CD4-positive, alpha-beta T cell (primary cell): Measurements from ENCODE around the gene MTG2. TPM values are rescaled to one million over a fixed set of nuclear protein-coding genes. Genes with fewer than 3 reads are reported as not detected.

Experiments used
- ATAC-seq: fragments of 200-7000 bp; cut with Tn5 transposase; one replicate; pipeline ENCODE4 v1.10.0; 2022; ENCODE audit warnings: mild to moderate bottlenecking; ENCODE audit not compliant: poor library complexity
- CTCF ChIA-PET: fragments of 350-600 bp; sonication (Branson Sonifier 250); formaldehyde crosslinking; loops from one replicate; lab custom pipeline; 2021; ENCODE audit warnings: antibody characterized with exemption, inconsistent platforms; lab: Charles Lee
- POLR2A ChIA-PET: fragments of 350-600 bp; sonication (Branson Sonifier 250); formaldehyde crosslinking; loops from one replicate; lab custom pipeline; 2021; ENCODE audit warnings: antibody characterized with exemption, inconsistent platforms; lab: Charles Lee
- DNase-seq, 14 experiments: peaks; one replicate each; pipeline ENCODE4 v3.0.0-alpha.2; 2013 to 2020; ENCODE audit warnings: mixed read lengths in 2 of 14
- H3K27ac ChIP-seq, 2 donors: one replicate each; pipeline versions ENCODE4 v1.5.1 to v1.7.0; 2013; ENCODE audit warnings: low read length in 2 of 2, low read depth in 1 of 2, mild to moderate bottlenecking in 1 of 2
- H3K27me3 ChIP-seq, 2 experiments: 1 replicate in 1 of 2; 2 replicates in 1 of 2; pipeline versions ENCODE4 v1.6.1 to v1.7.0; 2013; ENCODE audit warnings: low read length in 2 of 2, control low read depth in 1 of 2, mild to moderate bottlenecking in 1 of 2, moderate library complexity in 1 of 2; ENCODE audit not compliant: insufficient read depth in 2 of 2, control insufficient read depth in 1 of 2
- H3K36me3 ChIP-seq: one replicate; pipeline ENCODE4 v1.6.1; 2013; ENCODE audit warnings: low read length, control low read depth; ENCODE audit not compliant: insufficient read depth
- H3K4me1 ChIP-seq: one replicate; pipeline ENCODE4 v1.6.1; 2013; ENCODE audit warnings: low read length, control low read depth; ENCODE audit not compliant: insufficient read depth
- H3K4me3 ChIP-seq: one replicate; pipeline ENCODE4 v1.5.1; 2013; ENCODE audit warnings: mild to moderate bottlenecking, low read length, moderate library complexity
- H3K9me3 ChIP-seq, 2 experiments: 1 replicate in 1 of 2; 2 replicates in 1 of 2; pipeline versions ENCODE4 v1.6.1 to v1.7.0; 2013; ENCODE audit warnings: low read length in 2 of 2, mild to moderate bottlenecking in 2 of 2, control low read depth in 1 of 2, moderate library complexity in 1 of 2; ENCODE audit not compliant: control insufficient read depth in 1 of 2, insufficient read depth in 1 of 2
- H3K27ac Mint-ChIP-seq: one replicate; pipeline ENCODE4 v1.8.0; 2020; ENCODE audit warnings: mixed read lengths
- H3K27me3 Mint-ChIP-seq: one replicate; pipeline ENCODE4 v1.8.0; 2021; ENCODE audit warnings: mixed read lengths
- H3K36me3 Mint-ChIP-seq: one replicate; pipeline ENCODE4 v1.8.0; 2021; ENCODE audit warnings: low read depth, mixed read lengths
- H3K4me1 Mint-ChIP-seq: one replicate; pipeline ENCODE4 v1.8.0; 2021; ENCODE audit warnings: low read depth, mixed read lengths
- H3K4me3 Mint-ChIP-seq: one replicate; pipeline ENCODE4 v1.8.0; 2020; ENCODE audit warnings: mild to moderate bottlenecking, mixed read lengths
- H3K9me3 Mint-ChIP-seq: one replicate; pipeline ENCODE4 v1.8.0; 2020; ENCODE audit warnings: mixed read lengths
- intact Hi-C, 2 experiments: fragments of 100-400 bp; cut with DNase I in 1 of 2; cut with micrococcal nuclease in 1 of 2; formaldehyde crosslinking; loops; one replicate each; pipeline versions ENCODE4 v1.15.1 to v1.9.0; 2023 to 2025; cut with DNase I, micrococcal nuclease
- total RNA-seq, 174 experiments: library from RNA in 2 of 174; stranded (reverse) in 2 of 174; gene quantifications; one replicate each; pipeline ENCODE4 v1.2.3 and lab custom pipeline; 2021 to 2026
- TF ChIP-seq, protein P1 (sequence below): fragments of 200-600 bp; IDR thresholded peaks from one replicate; pipeline ENCODE4 v1.8.0; 2022; ENCODE audit warnings: antibody characterized with exemption, mild to moderate bottlenecking

MTG2 gene
- total RNA-seq, 2 experiments from 2014 or later = 9.5 to 9.9 TPM

DNA sequence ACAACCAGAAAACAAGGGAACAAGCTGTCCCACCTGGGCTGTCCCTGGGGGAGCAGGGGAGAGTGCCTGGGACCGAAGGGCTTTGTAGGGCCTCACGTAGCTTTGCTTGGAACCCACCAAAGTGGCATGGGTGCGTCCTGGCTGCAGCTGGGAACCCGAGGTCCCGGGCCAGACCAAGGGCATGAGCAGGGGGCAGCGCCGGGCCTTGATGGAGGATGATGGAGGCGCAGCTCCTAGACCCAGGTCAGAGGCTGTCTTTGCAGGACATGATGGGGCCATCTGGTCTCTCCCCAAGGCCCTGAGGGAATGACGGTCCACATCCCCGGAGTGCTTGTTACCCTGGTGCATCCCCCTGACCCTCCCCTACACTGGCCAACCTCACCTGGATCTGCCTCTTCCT lies 47.9 kb downstream of the MTG2 start:
- no peaks in the 10 kb centered on the region for H3K4me1 Mint-ChIP-seq
- CTCF ChIA-PET = no interaction called here
- POLR2A ChIA-PET = no interaction called here
- no peaks in the 10 kb centered on the region for H3K36me3 ChIP-seq
- ATAC-seq (no peak), DNase-seq (no peak)
- no peaks in the 10 kb centered on the region for H3K4me1 ChIP-seq
- H3K27me3 ChIP-seq = peaks cover 0 to 2% of the 10 kb centered on the region in 2 experiments
- no peak overlapping the region for H3K4me3 Mint-ChIP-seq
- TF ChIP-seq, protein P1, sequence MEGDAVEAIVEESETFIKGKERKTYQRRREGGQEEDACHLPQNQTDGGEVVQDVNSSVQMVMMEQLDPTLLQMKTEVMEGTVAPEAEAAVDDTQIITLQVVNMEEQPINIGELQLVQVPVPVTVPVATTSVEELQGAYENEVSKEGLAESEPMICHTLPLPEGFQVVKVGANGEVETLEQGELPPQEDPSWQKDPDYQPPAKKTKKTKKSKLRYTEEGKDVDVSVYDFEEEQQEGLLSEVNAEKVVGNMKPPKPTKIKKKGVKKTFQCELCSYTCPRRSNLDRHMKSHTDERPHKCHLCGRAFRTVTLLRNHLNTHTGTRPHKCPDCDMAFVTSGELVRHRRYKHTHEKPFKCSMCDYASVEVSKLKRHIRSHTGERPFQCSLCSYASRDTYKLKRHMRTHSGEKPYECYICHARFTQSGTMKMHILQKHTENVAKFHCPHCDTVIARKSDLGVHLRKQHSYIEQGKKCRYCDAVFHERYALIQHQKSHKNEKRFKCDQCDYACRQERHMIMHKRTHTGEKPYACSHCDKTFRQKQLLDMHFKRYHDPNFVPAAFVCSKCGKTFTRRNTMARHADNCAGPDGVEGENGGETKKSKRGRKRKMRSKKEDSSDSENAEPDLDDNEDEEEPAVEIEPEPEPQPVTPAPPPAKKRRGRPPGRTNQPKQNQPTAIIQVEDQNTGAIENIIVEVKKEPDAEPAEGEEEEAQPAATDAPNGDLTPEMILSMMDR = no peak
- no peak overlapping the region for H3K27ac ChIP-seq
- H3K27ac Mint-ChIP-seq = no peak overlapping the region
- intact Hi-C loops = no loop called here
- H3K27me3 Mint-ChIP-seq = peaks cover 13% of the 10 kb centered on the region
- H3K9me3 Mint-ChIP-seq = no peaks in the 10 kb centered on the region
- H3K36me3 Mint-ChIP-seq = no peaks in the 10 kb centered on the region
- peaks cover 0 to 34% of the 10 kb centered on the region in 2 experiments for H3K9me3 ChIP-seq
- H3K4me3 ChIP-seq = no peak overlapping the region

DNA sequence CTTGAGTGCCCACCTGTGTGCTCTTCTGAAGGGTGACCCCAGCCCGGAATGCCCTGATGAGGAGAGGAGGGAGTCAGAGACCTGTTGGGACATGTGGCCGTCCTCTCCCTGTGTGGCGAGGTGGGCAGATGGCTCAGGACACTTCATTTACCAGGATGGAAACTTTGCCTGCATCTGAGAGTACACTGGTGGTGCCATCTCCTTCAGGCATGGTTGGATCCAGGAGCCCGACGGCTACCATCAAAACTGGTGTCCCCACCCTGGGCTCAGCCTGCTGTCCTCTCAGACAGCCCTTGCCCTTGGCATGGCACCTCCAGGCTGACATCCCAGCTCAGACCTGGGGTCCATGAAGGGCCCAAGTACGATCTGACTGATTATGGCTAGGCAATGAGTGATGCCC lies 48.5 kb downstream of the MTG2 start:
- TF ChIP-seq, protein P1 = no peak
- Histone ChIP-seq H3K27ac (no peak overlapping the region), H3K4me3 (no peak overlapping the region), H3K36me3 (no peaks in the 10 kb centered on the region), H3K4me1 (no peaks in the 10 kb centered on the region), H3K27me3 (no peaks in the 10 kb centered on the region), H3K9me3 (peaks cover 0 to 34% of the 10 kb centered on the region in 2 experiments)
- intact Hi-C loops = no loop called here
- POLR2A ChIA-PET = no interaction called here
- Mint-ChIP-seq H3K27ac (no peak overlapping the region), H3K9me3 (no peaks in the 10 kb centered on the region), H3K4me3 (no peak overlapping the region), H3K36me3 (no peaks in the 10 kb centered on the region), H3K27me3 (peaks cover 13% of the 10 kb centered on the region), H3K4me1 (no peaks in the 10 kb centered on the region)
- CTCF ChIA-PET = no interaction called here
- no peak for ATAC-seq
- no peak for DNase-seq

DNA sequence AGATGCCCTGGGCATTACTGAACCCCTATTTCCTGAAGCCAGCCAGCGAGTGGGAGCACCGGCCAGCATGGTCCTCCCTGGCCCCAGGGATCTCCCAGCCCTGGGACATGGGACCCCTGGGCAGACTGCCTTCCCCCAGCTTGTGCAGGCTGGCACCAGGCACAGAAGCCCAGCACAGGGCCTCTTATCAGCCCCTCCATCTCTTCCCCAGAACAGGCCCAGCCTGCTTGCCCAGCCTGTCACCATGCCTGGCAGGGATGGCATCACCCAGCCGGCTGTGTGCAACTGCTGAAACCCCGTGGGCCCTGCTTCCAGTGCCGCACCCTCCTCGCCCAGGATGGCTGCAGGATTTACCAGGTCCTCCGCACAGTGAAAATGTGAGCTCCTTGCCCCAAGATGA lies 49.4 kb downstream of the MTG2 start:
- Mint-ChIP-seq H3K9me3 (no peaks in the 10 kb centered on the region), H3K36me3 (no peaks in the 10 kb centered on the region), H3K27me3 (peaks cover 9% of the 10 kb centered on the region), H3K27ac (no peak overlapping the region), H3K4me1 (no peaks in the 10 kb centered on the region), H3K4me3 (no peak overlapping the region)
- Histone ChIP-seq H3K27me3 (no peaks in the 10 kb centered on the region), H3K4me1 (peaks cover 3% of the 10 kb centered on the region), H3K4me3 (no peak overlapping the region), H3K36me3 (no peaks in the 10 kb centered on the region), H3K27ac (no peak overlapping the region), H3K9me3 (peaks cover 0 to 27% of the 10 kb centered on the region in 2 experiments)
- ChIA-PET POLR2A (no interaction called here), CTCF (no interaction called here)
- TF ChIP-seq, protein P1 = no peak
- intact Hi-C loops = no loop called here
- ATAC-seq (no peak), DNase-seq (no peak)
